CD4-positive, alpha-beta memory T cell (primary cell): Measurements from ENCODE around the gene HSD17B3. TPM values are rescaled to one million over a fixed set of nuclear protein-coding genes. Genes with fewer than 3 reads are reported as not detected.
"Not testable (repeated sequence)": the region's sequence is repeated elsewhere in the genome, so short reads cannot be mapped to it uniquely, and the experiment has no call there.

Experiments
- CTCF ChIA-PET: fragments of 350-600 bp; sonication (Branson Sonifier 250); formaldehyde crosslinking; loops from one replicate; lab custom pipeline; 2021; ENCODE audit warnings: inconsistent platforms; ENCODE audit not compliant: partially characterized antibody; lab: Charles Lee
- POLR2A ChIA-PET: fragments of 350-600 bp; sonication (Branson Sonifier 250); formaldehyde crosslinking; loops from one replicate; lab custom pipeline; 2021; ENCODE audit not compliant: partially characterized antibody; lab: Charles Lee
- DNase-seq, 5 donors: peaks; one replicate each; pipeline versions ENCODE4 v3.0.0 to v3.0.0-alpha.2; 2020 to 2022; ENCODE audit warnings: mixed read lengths in 1 of 5
- H3K27ac ChIP-seq: one replicate; pipeline ENCODE4 v1.7.0; 2013; ENCODE audit warnings: low read depth, low read length
- H3K27me3 ChIP-seq: 2 replicates; pipeline ENCODE4 v1.7.0; 2013; ENCODE audit warnings: mild to moderate bottlenecking, low read length, moderate library complexity; ENCODE audit not compliant: insufficient read depth
- H3K36me3 ChIP-seq: 2 replicates; pipeline ENCODE4 v1.7.0; 2013; ENCODE audit warnings: mild to moderate bottlenecking, low read length, moderate library complexity; ENCODE audit not compliant: insufficient read depth
- H3K4me1 ChIP-seq: 2 replicates; pipeline ENCODE4 v1.7.0; 2013; ENCODE audit warnings: mild to moderate bottlenecking, low read length, moderate library complexity; ENCODE audit not compliant: insufficient read depth
- H3K4me3 ChIP-seq, 2 donors: one replicate each; pipeline ENCODE4 v1.7.0; 2013; ENCODE audit warnings: low read length in 2 of 2, mild to moderate bottlenecking in 1 of 2
- H3K9me3 ChIP-seq, 2 donors: one replicate each; pipeline ENCODE4 v1.7.0; 2013; ENCODE audit warnings: low read length in 2 of 2, control low read depth in 1 of 2; ENCODE audit not compliant: control insufficient read depth in 1 of 2
- H3K27ac Mint-ChIP-seq, 7 donors: one replicate each; pipeline ENCODE4 v1.8.0; 2020 to 2021; ENCODE audit warnings: mixed read lengths in 7 of 7, mild to moderate bottlenecking in 6 of 7, inconsistent platforms in 3 of 7, moderate library complexity in 3 of 7
- H3K27me3 Mint-ChIP-seq, 2 donors: one replicate each; pipeline ENCODE4 v1.8.0; 2020 to 2021; ENCODE audit warnings: mixed read lengths in 2 of 2
- H3K36me3 Mint-ChIP-seq, 2 donors: one replicate each; pipeline ENCODE4 v1.8.0; 2020 to 2021; ENCODE audit warnings: mixed read lengths in 2 of 2, inconsistent platforms in 1 of 2, mild to moderate bottlenecking in 1 of 2
- H3K4me1 Mint-ChIP-seq, 4 donors: one replicate each; pipeline ENCODE4 v1.8.0; 2020 to 2021; ENCODE audit warnings: mixed read lengths in 4 of 4, mild to moderate bottlenecking in 1 of 4
- H3K4me3 Mint-ChIP-seq, 8 donors: one replicate each; pipeline ENCODE4 v1.8.0; 2020 to 2021; ENCODE audit warnings: mixed read lengths in 8 of 8, mild to moderate bottlenecking in 7 of 8, moderate library complexity in 6 of 8, inconsistent platforms in 3 of 8
- H3K9me3 Mint-ChIP-seq, 8 donors: one replicate each; pipeline ENCODE4 v1.8.0; 2020 to 2021; ENCODE audit warnings: mixed read lengths in 8 of 8, mild to moderate bottlenecking in 5 of 8, inconsistent platforms in 3 of 8, moderate library complexity in 1 of 8
- intact Hi-C: fragments of 100-400 bp; cut with micrococcal nuclease; formaldehyde crosslinking; loops from one replicate; pipeline ENCODE4 v1.15.1; 2023
- polyA plus RNA-seq, 2 donors: library from polyadenylated mRNA; unstranded; fragments of 300-500 nt; fragmentation: Illumina TruSeq; gene quantifications; one replicate each; pipeline ENCODE4 v1.2.3, GENCODE V29; 2021
- total RNA-seq, 2 experiments: library from RNA; stranded (reverse); gene quantifications; one replicate each; pipeline ENCODE4 v1.2.3, GENCODE V29; 2021

HSD17B3 gene
- total and polyA plus RNA-seq, 4 experiments from 2014 or later = 1.8 to 2.1 TPM; not detected in 2

DNA sequence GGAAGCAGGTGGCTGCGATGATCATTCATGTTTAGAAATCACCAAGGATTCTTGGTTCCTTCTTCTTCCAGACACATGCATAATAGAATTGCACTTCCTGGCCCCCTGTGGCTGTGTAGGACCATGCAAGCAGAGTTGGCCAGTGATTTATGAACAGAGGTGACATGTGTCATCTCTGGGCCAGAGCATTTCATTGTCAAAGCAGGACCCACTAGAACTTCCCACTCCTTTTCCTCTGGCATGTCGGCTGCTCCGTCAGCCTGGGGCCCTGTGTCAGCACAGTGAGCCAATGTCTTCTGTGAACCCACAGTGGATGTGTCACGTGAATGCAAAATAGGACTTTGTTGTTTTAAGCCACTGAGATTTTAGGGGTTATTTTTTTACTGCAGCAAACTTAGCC lies 59.2 kb downstream of the HSD17B3 start:
- no peak overlapping the region for H3K27ac ChIP-seq

GRCh38 chr9:96241391-96241809 lies 60.6 kb downstream of the HSD17B3 start:
- ChIA-PET CTCF (interaction anchor here (1.6 kb wide), 1 partner anchor 10 kb away, joined by 4 read pairs; no protein-coding TSS in a partner anchor), POLR2A (no interaction called here)
- Mint-ChIP-seq H3K9me3 (peaks cover 0 to 4% (median 0%) of the 10 kb centered on the region in 8 donors), H3K27ac (peak overlapping the region in 2 of 7 donors; percentile 60 to 82), H3K4me1 (peaks cover 2 to 27% (median 11%) of the 10 kb centered on the region in 4 donors), H3K4me3 (peak overlapping the region in 4 of 8 donors; percentile 8 to 64 (median 18)), H3K27me3 (peaks cover 27 to 40% of the 10 kb centered on the region in 2 donors), H3K36me3 (no peaks in the 10 kb centered on the region)
- Histone ChIP-seq H3K4me3 (no peak overlapping the region), H3K4me1 (peaks cover 14% of the 10 kb centered on the region), H3K27ac (no peak overlapping the region), H3K27me3 (peaks cover 5% of the 10 kb centered on the region), H3K9me3 (no peaks in the 10 kb centered on the region), H3K36me3 (no peaks in the 10 kb centered on the region)
- intact Hi-C loops = no loop called here
- peak; percentile 27 to 61 (median 41) for DNase-seq

More for the DNA sequence above, 59.2 kb downstream of the HSD17B3 start:
- Histone ChIP-seq H3K27me3 (peaks cover 5% of the 10 kb centered on the region), H3K36me3 (no peaks in the 10 kb centered on the region), H3K4me3 (no peak overlapping the region), H3K9me3 (no peaks in the 10 kb centered on the region), H3K4me1 (peaks cover 14% of the 10 kb centered on the region)
- ChIA-PET CTCF (no interaction called here), POLR2A (no interaction called here)
- Mint-ChIP-seq H3K27ac (no peak overlapping the region), H3K4me3 (no peak overlapping the region), H3K36me3 (no peaks in the 10 kb centered on the region), H3K27me3 (peaks cover 24 to 36% of the 10 kb centered on the region in 2 donors), H3K9me3 (peaks cover 0 to 4% (median 0%) of the 10 kb centered on the region in 8 donors), H3K4me1 (peaks cover 2 to 27% (median 11%) of the 10 kb centered on the region in 4 donors)
- no peak for DNase-seq
- intact Hi-C loops = no loop called here

- H3K4me3 ChIP-seq = no peak overlapping the region
- peaks cover 0 to 2% (median 0%) of the 10 kb centered on the region in 8 donors for H3K9me3 Mint-ChIP-seq
- H3K27ac ChIP-seq = no peak overlapping the region
- DNase-seq = no peak
- H3K27me3 Mint-ChIP-seq = peaks cover 22 to 45% of the 10 kb centered on the region in 2 donors
- POLR2A ChIA-PET = no interaction called here
- no peak overlapping the region for H3K27ac Mint-ChIP-seq
- H3K4me3 Mint-ChIP-seq = no peak overlapping the region
- no peaks in the 10 kb centered on the region for H3K27me3 ChIP-seq
- no peaks in the 10 kb centered on the region for H3K36me3 Mint-ChIP-seq
- H3K36me3 ChIP-seq = no peaks in the 10 kb centered on the region
- H3K4me1 ChIP-seq = peaks cover 14% of the 10 kb centered on the region
- no peaks in the 10 kb centered on the region for H3K9me3 ChIP-seq
- H3K4me1 Mint-ChIP-seq = peaks cover 4 to 27% (median 12%) of the 10 kb centered on the region in 4 donors
- CTCF ChIA-PET = interaction anchor here (1.0 to 1.1 kb wide), 2 partner anchors 9 to 618 kb away, joined by 3 read pairs; no protein-coding TSS in a partner anchor
- intact Hi-C loops = no loop called here
These were observed 65.0 kb downstream of the HSD17B3 start for GRCh38 chr9:96236854-96237550.

GRCh38 chr9:96236337-96236736 lies 65.6 kb downstream of the HSD17B3 start:
- H3K27ac Mint-ChIP-seq, H3K4me3 ChIP-seq, H3K36me3 Mint-ChIP-seq, POLR2A ChIA-PET, H3K4me3 Mint-ChIP-seq, H3K4me1 ChIP-seq, intact Hi-C loops, DNase-seq, H3K27ac ChIP-seq, H3K36me3 ChIP-seq, H3K27me3 ChIP-seq, H3K9me3 ChIP-seq, H3K9me3 Mint-ChIP-seq: not testable (repeated sequence)
- H3K27me3 Mint-ChIP-seq = peaks cover 23 to 42% of the 10 kb centered on the region in 2 donors
- peaks cover 4 to 22% (median 10%) of the 10 kb centered on the region in 4 donors for H3K4me1 Mint-ChIP-seq
- CTCF ChIA-PET = interaction anchor here (1.0 to 1.1 kb wide), 2 partner anchors 9 to 617 kb away, joined by 3 read pairs; no protein-coding TSS in a partner anchor

DNA sequence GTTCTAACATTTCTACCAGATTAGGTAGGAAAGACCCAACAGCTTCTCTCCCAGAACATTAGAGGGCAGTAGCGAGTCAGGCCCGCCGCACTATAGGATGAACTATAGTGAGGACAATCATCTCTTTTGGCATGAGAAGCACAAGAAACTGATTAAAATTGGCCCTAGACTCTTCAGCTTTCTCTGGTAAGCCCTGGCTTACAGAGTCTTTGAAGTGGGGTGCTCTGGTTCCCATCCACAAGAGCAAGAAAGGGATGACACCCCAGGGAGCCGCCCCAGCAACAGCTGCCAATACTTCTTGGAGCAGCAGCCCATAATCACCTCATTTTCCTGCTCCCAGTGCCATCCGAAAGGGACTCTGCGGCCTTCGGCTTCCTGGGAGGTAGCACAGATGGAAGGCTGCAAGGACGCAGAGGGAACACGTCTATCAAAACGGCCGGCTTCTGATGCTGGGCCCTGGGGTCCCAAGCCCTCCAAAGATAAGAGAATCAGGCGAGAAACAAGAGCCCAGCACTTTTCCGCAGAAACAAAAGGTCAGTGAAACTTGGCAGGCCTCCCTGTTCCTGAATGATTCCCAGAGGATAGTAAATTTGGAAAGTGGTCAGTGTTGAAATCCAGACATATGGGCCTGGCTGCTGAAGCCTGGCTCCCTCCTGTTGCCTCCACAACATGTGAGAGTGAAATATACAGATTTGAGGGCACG lies 69.3 kb downstream of the HSD17B3 start:
- Histone ChIP-seq H3K4me3 (no peak overlapping the region), H3K36me3 (no peaks in the 10 kb centered on the region), H3K4me1 (no peaks in the 10 kb centered on the region), H3K27ac (no peak overlapping the region), H3K9me3 (no peaks in the 10 kb centered on the region), H3K27me3 (no peaks in the 10 kb centered on the region)
- Mint-ChIP-seq H3K9me3 (peaks cover 0 to 4% (median 0%) of the 10 kb centered on the region in 8 donors), H3K36me3 (no peaks in the 10 kb centered on the region), H3K4me3 (no peak overlapping the region), H3K4me1 (peaks cover 0 to 1% (median under 1%) of the 10 kb centered on the region in 4 donors), H3K27ac (no peak overlapping the region), H3K27me3 (peaks cover 27 to 30% of the 10 kb centered on the region in 2 donors)
- POLR2A ChIA-PET = no interaction called here
- CTCF ChIA-PET = interaction anchor here (0.8 to 3.3 kb wide), 16 partner anchors 8 to 1564 kb away, joined by 3 to 13 read pairs (median 3); no protein-coding TSS in a partner anchor
- intact Hi-C loops = loop anchor here (1.0 kb wide), 2 partner anchors 85 to 434 kb away; no protein-coding TSS in a partner anchor
- DNase-seq = peak in 4 of 5 donors; percentile 25 to 35 (median 30)

DNA sequence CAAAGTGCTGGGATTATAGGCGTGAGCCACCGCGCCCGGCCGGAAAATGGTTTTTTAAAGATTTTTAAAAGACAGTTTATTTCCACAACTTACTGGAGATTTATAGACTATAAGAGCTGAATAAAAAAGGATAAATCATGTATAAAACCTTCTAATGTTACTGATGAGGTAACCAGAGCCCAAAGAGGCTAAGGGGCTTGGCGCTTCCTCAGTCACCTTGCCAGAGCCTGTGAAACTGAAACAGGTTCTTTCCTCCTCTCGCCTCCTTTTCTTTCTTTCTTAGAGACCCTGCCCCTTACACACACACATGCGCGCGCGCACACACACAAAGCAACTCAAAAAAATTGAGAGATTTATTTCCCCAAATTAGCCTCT lies 69.8 kb downstream of the HSD17B3 start:
- intact Hi-C loops = loop anchor here (1.0 kb wide), 2 partner anchors 85 to 434 kb away; no protein-coding TSS in a partner anchor
- H3K27ac Mint-ChIP-seq = no peak overlapping the region
- H3K27me3 Mint-ChIP-seq = peaks cover 26 to 30% of the 10 kb centered on the region in 2 donors

More for the DNA sequence above, 69.8 kb downstream of the HSD17B3 start:
- H3K4me3 Mint-ChIP-seq = no peak overlapping the region
- Histone ChIP-seq H3K4me3 (no peak overlapping the region), H3K36me3 (no peaks in the 10 kb centered on the region), H3K27me3 (no peaks in the 10 kb centered on the region), H3K27ac (no peak overlapping the region), H3K4me1 (no peaks in the 10 kb centered on the region), H3K9me3 (no peaks in the 10 kb centered on the region)
- H3K9me3 Mint-ChIP-seq = peaks cover 0 to 4% (median 0%) of the 10 kb centered on the region in 8 donors
- peaks cover 0 to 1% (median under 1%) of the 10 kb centered on the region in 4 donors for H3K4me1 Mint-ChIP-seq
- no peaks in the 10 kb centered on the region for H3K36me3 Mint-ChIP-seq
- DNase-seq = no peak
- CTCF ChIA-PET = interaction anchor here (0.8 to 3.3 kb wide), 14 partner anchors 8 to 1563 kb away, joined by 3 to 13 read pairs (median 3); no protein-coding TSS in a partner anchor
- POLR2A ChIA-PET = no interaction called here
